NCI-H1436 (cell line): ENCODE data around the gene PZP.

Experiments
- DNase-seq: peaks from one replicate; lab custom pipeline; 2025; lab: John Stamatoyannopoulos, UW

The PZP gene

DNA sequence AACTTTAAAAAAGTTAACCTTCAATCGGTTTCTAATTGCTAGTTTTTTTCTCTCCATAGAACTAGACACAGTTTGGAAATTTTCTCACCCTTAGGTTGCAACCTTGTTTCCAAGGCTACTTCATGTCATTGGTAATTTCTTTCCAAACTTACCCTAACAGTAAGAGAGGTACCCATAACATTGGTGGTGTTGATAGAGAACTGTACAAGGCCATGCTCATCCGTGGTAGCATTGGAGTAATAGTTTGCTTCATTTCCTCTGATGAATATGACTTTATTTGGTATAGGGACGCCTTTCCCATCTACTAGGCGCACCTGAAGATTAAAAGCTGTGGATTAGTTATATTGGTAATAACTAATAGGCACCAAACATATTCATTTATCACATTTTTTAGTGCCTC lies 104.1 kb downstream of the PZP start:
- no peak for DNase-seq

DNA sequence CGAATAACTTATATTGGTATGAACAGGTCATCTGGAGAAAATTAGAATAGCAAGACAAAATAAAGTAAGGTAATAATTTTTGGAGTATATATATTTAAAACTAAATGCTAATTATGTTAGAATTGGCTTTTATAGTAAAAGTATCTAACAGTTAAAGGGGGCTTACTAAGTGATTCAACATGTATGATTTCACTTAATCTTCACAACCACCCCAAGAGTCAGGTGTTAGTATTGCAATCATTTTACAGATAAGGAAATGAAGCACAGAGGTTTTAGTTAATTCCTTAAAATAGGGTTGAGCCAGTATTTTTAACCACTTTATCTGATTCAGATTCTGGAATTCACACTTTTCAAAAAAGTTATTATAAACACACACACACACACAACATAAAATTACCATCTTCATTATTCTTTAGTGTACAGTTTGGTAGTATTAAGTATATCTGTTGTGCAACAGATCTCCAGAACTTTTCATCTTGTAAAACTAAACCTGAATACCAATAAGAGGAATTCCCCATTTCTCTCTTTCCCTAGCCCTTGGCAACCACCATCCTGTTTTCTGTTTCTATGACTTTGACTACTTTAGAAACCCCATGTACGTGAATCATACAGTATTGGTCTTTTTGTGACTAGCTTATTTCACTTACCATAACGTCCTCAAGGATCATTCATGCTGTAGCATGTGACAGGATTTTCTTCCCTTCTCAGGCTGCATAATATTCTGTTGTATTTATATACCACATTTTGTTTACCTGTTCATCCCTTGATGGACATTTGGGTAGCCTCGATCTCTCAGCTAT lies 104.9 kb downstream of the PZP start:
- DNase-seq = no peak

- DNase-seq = no peak
Observed at GRCh38 chr12:9101018-9101687, 107.0 kb downstream of the PZP start.

- no peak for DNase-seq
Observed at GRCh38 chr12:9099552-9100190, 108.5 kb downstream of the PZP start.
